Breast epithelium (tissue), 4 donors: Measurements from ENCODE around the gene KCNN3. TPM values are rescaled to one million over a fixed set of nuclear protein-coding genes. Genes with fewer than 3 reads are reported as not detected.

ENCODE experiments used
- DNase-seq, 2 donors: peaks; one replicate each; pipeline ENCODE4 v3.0.0-alpha.2; 2019; ENCODE audit warnings: low spot score in 2 of 2
- H3K27ac ChIP-seq, 2 donors: fragments of 200-600 bp; sonication (generic) in 1 of 2; one replicate each; pipeline ENCODE4 v1.5.1; 2016 to 2019; ENCODE audit warnings: mild to moderate bottlenecking in 1 of 2
- H3K27me3 ChIP-seq, 2 donors: fragments of 200-600 bp; sonication (generic) in 1 of 2; one replicate each; pipeline versions ENCODE4 v1.5.1 to v1.6.0; 2017 to 2019; ENCODE audit warnings: control low read depth in 1 of 2, mild to moderate bottlenecking in 1 of 2
- H3K36me3 ChIP-seq: fragments of 200-600 bp; one replicate; pipeline ENCODE4 v1.5.1; 2019
- H3K4me1 ChIP-seq, 2 donors: fragments of 200-600 bp; sonication (generic); one replicate each; pipeline ENCODE4 v1.5.1; 2016 to 2019; ENCODE audit warnings: control low read depth in 1 of 2
- H3K4me3 ChIP-seq, 3 donors: fragments of 200-600 bp; sonication (generic); 1 replicate in 2 of 3; 2 replicates in 1 of 3; pipeline ENCODE4 v1.5.1; 2016 to 2019; ENCODE audit warnings: mild to moderate bottlenecking in 3 of 3, moderate library complexity in 2 of 3
- H3K9me3 ChIP-seq, 2 donors: fragments of 200-600 bp; sonication (generic) in 1 of 2; one replicate each; pipeline ENCODE4 v1.5.1; 2016 to 2019; ENCODE audit warnings: control low read depth in 1 of 2
- POLR2A ChIP-seq: fragments of 450-650 bp; IDR thresholded peaks from one replicate; pipeline ENCODE4 v1.6.1; 2016; ENCODE audit warnings: antibody characterized with exemption, mild to moderate bottlenecking, moderate library complexity
- POLR2AphosphoS5 ChIP-seq, 3 donors: sonication (generic); formaldehyde crosslinking; IDR thresholded peaks; one replicate each; pipeline ENCODE4 v1.6.1; 2017; ENCODE audit warnings: antibody characterized with exemption in 3 of 3
- intact Hi-C: fragments of 100-400 bp; cut with DNase I; formaldehyde crosslinking; loops from one replicate; pipeline ENCODE4 v1.15.1; 2023; ENCODE audit warnings: low total_unique reads
- total RNA-seq, 3 donors: library from RNA; depleted of rRNA; stranded (reverse); fragments of >200 nt; gene quantifications; one replicate each; pipeline ENCODE4 v1.1.0, GENCODE V29; 2016
- TF ChIP-seq, protein P1 (sequence below), 3 donors: fragments of 450-650 bp; IDR thresholded peaks; one replicate each; pipeline ENCODE4 v1.5.1; 2016 to 2017; ENCODE audit warnings: antibody characterized with exemption in 3 of 3, mild to moderate bottlenecking in 3 of 3, moderate library complexity in 3 of 3

KCNN3 gene
- total RNA-seq, 3 donors from 2014 or later = 0.96 to 1.6 (median 1.0) TPM

DNA sequence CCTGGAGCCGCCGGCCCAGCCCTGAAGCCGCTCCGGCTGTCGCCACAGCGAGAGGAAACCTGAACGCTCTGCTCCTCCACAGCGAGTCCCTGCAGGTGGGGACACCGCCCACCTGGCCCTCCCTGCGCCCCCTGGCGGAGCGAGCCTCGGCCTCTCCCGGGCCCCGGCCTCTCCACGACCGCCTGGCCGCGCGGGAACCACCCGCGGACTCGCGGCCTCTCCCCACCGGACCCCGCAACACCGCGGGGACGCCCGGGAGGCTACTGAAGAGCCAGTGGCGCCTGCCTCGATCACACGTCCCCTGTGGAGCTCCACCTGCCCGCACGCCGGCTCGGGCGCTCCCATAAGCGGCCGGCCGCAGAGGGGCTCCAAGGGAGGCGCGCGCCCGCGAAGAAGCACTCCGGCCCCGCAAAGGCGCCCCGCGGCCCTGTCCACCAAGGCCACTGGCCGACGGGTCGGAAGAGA is 109.6 kb downstream of the KCNN3 start:
- Histone ChIP-seq H3K9me3 (no peaks in the 10 kb centered on the region), H3K27me3 (no peaks in the 10 kb centered on the region), H3K36me3 (no peaks in the 10 kb centered on the region), H3K4me3 (peak overlapping the region; percentile 21 to 62 (median 36)), H3K27ac (no peak overlapping the region), H3K4me1 (no peaks in the 10 kb centered on the region)
- peak; percentile 43 to 69 for DNase-seq
- TF ChIP-seq POLR2AphosphoS5 (IDR thresholded peaks at IDR 0.05) (no peak), POLR2A (no peak)
- TF ChIP-seq, protein P1, sequence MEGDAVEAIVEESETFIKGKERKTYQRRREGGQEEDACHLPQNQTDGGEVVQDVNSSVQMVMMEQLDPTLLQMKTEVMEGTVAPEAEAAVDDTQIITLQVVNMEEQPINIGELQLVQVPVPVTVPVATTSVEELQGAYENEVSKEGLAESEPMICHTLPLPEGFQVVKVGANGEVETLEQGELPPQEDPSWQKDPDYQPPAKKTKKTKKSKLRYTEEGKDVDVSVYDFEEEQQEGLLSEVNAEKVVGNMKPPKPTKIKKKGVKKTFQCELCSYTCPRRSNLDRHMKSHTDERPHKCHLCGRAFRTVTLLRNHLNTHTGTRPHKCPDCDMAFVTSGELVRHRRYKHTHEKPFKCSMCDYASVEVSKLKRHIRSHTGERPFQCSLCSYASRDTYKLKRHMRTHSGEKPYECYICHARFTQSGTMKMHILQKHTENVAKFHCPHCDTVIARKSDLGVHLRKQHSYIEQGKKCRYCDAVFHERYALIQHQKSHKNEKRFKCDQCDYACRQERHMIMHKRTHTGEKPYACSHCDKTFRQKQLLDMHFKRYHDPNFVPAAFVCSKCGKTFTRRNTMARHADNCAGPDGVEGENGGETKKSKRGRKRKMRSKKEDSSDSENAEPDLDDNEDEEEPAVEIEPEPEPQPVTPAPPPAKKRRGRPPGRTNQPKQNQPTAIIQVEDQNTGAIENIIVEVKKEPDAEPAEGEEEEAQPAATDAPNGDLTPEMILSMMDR (IDR thresholded peaks at IDR 0.05) = peak; percentile 61 to 79 (median 72)
- intact Hi-C loops = no loop called here

DNA sequence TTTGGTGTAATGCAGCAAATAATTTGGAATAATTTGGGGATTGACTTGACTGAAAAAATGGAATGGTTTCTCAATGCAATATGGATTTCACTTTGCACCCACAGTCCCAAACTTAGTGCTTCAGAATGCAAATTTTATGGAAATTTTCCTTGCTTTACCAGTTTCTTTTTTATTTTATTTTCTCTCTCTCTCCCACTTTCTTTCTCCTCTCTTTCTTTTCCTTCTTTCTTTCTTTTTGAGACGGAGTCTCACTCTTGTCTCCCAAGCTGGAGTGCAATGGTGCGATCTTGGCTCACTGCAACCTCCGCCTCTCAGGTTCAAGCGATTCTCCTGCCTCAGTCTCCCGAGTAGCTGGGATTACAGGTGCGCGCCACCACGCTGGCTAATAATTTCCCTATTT is 110.3 kb downstream of the KCNN3 start:
- H3K4me3 ChIP-seq = no peak overlapping the region
- intact Hi-C loops = no loop called here

DNA sequence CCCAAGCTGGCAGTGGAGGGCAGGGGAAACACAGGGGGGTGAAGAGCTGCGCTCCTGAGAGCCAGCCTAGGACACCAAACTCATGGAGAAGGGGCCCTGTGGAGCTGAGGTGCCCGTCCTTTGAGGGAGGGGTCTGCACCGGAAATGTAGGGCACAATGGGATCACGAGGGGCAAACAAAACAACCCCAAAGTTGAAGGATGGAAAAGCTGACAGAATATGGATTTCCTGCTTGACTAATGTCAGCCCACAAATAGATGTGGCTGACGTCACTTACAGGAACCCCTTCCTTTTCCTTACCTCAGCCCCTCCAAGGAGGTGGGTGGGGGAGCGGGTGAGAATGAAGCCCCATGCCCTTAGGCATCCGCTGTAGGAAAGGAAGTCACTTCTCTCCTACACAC is 110.9 kb downstream of the KCNN3 start:
- intact Hi-C loops = no loop called here
- Histone ChIP-seq H3K36me3 (no peaks in the 10 kb centered on the region), H3K27me3 (no peaks in the 10 kb centered on the region), H3K9me3 (no peaks in the 10 kb centered on the region), H3K27ac (no peak overlapping the region), H3K4me3 (no peak overlapping the region), H3K4me1 (no peaks in the 10 kb centered on the region)
- TF ChIP-seq POLR2AphosphoS5 (IDR thresholded peaks at IDR 0.05) = no peak
- TF ChIP-seq POLR2A = no peak
- TF ChIP-seq, protein P1 (IDR thresholded peaks at IDR 0.05) = no peak
- no peak for DNase-seq

More for the DNA sequence above, 110.3 kb downstream of the KCNN3 start:
- TF ChIP-seq, protein P1 (IDR thresholded peaks at IDR 0.05) = no peak
- Histone ChIP-seq H3K9me3 (no peaks in the 10 kb centered on the region), H3K4me1 (no peaks in the 10 kb centered on the region), H3K27ac (no peak overlapping the region), H3K36me3 (no peaks in the 10 kb centered on the region), H3K27me3 (no peaks in the 10 kb centered on the region)
- no peak for DNase-seq

DNA sequence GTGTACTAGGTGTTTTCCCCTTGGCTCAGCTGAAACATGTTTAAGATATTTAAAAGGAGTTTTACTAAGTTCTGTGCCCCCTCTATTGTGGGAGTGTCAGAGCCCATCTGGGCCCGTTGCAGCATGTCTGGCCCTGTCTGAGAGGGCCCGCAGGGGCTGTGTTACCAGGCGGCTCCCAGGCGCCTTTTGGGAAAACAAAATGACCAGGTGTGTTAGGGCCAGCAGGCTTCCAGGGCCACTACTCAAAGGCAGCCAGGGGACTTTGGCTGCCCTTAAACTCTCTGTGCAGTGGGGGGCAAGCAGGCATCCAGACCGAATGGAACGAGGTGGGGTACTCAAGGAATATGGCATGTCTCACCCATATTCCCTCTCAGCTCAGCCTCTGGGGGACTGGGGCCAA is 111.7 kb downstream of the KCNN3 start:
- no peaks in the 10 kb centered on the region for H3K9me3 ChIP-seq
- H3K27me3 ChIP-seq = no peaks in the 10 kb centered on the region
- H3K4me1 ChIP-seq = no peaks in the 10 kb centered on the region
- H3K36me3 ChIP-seq = no peaks in the 10 kb centered on the region
- DNase-seq = no peak
- intact Hi-C loops = no loop called here
- no peak overlapping the region for H3K27ac ChIP-seq
- no peak overlapping the region for H3K4me3 ChIP-seq
- TF ChIP-seq POLR2A (no peak), POLR2AphosphoS5 (IDR thresholded peaks at IDR 0.05) (no peak)
- TF ChIP-seq, protein P1 (IDR thresholded peaks at IDR 0.05) = no peak

DNA sequence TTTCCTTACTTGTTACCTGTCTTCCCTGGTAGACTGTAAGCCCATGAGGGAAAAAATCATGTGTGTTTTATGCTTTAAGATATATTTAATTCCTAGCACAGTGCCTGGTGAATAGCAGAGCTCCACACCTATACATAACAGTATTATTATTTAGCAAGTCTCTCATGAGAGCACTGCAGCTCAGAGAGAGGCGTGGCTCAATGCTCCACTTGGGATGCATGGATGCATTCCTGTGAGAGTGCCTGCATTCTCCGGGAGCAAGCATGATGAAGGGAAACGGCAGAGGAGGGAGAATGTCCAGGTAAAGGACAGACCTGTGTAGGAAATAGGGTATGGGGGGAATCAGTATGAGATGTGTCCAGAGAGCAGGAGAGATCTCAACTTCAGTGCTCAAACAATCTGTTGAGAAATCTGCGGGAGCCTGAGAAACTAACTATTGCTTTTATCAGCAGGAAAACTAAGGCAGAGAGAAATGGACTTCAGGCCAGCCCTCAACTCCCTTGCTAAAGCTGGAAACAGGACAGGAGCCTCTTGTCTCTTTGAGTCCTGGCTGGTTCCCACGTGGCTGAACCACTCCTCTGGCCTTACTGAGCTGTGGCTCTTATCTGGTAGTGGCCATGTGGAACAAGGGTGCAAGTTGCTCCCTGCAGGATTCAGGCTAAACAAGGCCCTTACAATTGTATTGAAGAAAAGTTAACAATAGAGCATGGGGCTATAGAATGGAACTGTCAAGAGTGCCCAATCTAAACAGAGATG is 113.1 kb downstream of the KCNN3 start:
- TF ChIP-seq POLR2AphosphoS5 (IDR thresholded peaks at IDR 0.05) = no peak
- TF ChIP-seq, protein P1 (IDR thresholded peaks at IDR 0.05) = no peak
- TF ChIP-seq POLR2A = no peak
- intact Hi-C loops = no loop called here
- no peak for DNase-seq
- Histone ChIP-seq H3K4me3 (no peak overlapping the region), H3K9me3 (no peaks in the 10 kb centered on the region), H3K36me3 (no peaks in the 10 kb centered on the region), H3K27ac (no peak overlapping the region), H3K4me1 (no peaks in the 10 kb centered on the region), H3K27me3 (no peaks in the 10 kb centered on the region)
